K562 (cell line): ENCODE results near the gene ANKS1A. TPM values are rescaled to one million over a fixed set of nuclear protein-coding genes. Genes with fewer than 3 reads are reported as not detected.

Source experiments
- ATAC-seq: fragments of 200-7000 bp; cut with Tn5 transposase; 3 replicates; pipeline ENCODE4 v1.9.1; 2020; ENCODE audit warnings: moderate library complexity
- BruUV-seq: library from RNA; stranded (reverse); fragments of 400-500 nt; replicated peaks from 2 replicates; lab custom pipeline; 2021; lab: Mats Ljungman, UMichigan
- CTCF ChIA-PET: fragments of 300-600 bp; formaldehyde crosslinking; extraction: SDS; loops from one replicate; lab custom pipeline; 2021; ENCODE audit warnings: low intra/inter-chr PET ratio; lab: Yijun Ruan, JAX
- POLR2A ChIA-PET: fragments of 300-600, 350-650 bp; sonication (Branson Sonifier 250); formaldehyde crosslinking; extraction: SDS; loops from one replicate; lab custom pipeline; 2021; ENCODE audit warnings: antibody characterized with exemption, inconsistent platforms; lab: Yijun Ruan, JAX
- DNase-seq, 4 experiments: peaks; one replicate each; pipeline versions ENCODE4 v3.0.0 to v3.0.0-alpha.2; 2011 to 2018; ENCODE audit warnings: low spot score in 3 of 4, mixed read lengths in 3 of 4; ENCODE audit errors: extremely low read depth in 1 of 4
- FAIRE-seq: peaks from 2 replicates; lab custom pipeline; 2011; peaks lifted over from hg19 to GRCh38; lab: Jason Lieb, UNC
- H2AFZ ChIP-seq: 2 replicates; pipeline ENCODE4 v1.6.0; 2011; ENCODE audit warnings: low read depth, low read length, control low read depth, inconsistent platforms
- H3K27ac ChIP-seq: fragments of 200-600 bp; 3 replicates; pipeline ENCODE4 v1.8.0; 2011; ENCODE audit warnings: low read depth, mild to moderate bottlenecking, control low read depth, inconsistent platforms, low read length, moderate library complexity, mixed read lengths; ENCODE audit errors: extremely low read depth
- H3K27me3 ChIP-seq, 2 experiments: fragments of 300-600 bp in 1 of 2; 2 replicates in 1 of 2; 3 replicates in 1 of 2; pipeline versions ENCODE4 v1.6.0 to v1.8.0; 2011; ENCODE audit warnings: inconsistent platforms in 2 of 2, low read length in 2 of 2, mild to moderate bottlenecking in 1 of 2, mixed read lengths in 1 of 2, moderate library complexity in 1 of 2; ENCODE audit not compliant: control insufficient read depth in 2 of 2, insufficient read depth in 2 of 2
- H3K36me3 ChIP-seq: fragments of 300-600 bp; 3 replicates; pipeline ENCODE4 v1.8.0; 2011; ENCODE audit warnings: mild to moderate bottlenecking, low read length, inconsistent platforms; ENCODE audit not compliant: control insufficient read depth, insufficient read depth
- H3K4me1 ChIP-seq, 2 experiments: fragments of 200-600 bp in 1 of 2; replicated peaks in 1 of 2; 2 replicates in 1 of 2; 3 replicates in 1 of 2; pipeline versions ENCODE4 v1.5.1 to v1.8.0; 2011; ENCODE audit warnings: inconsistent platforms in 2 of 2, low read length in 2 of 2, mild to moderate bottlenecking in 1 of 2, mixed read lengths in 1 of 2, moderate library complexity in 1 of 2; ENCODE audit not compliant: control insufficient read depth in 2 of 2, insufficient read depth in 2 of 2
- H3K4me2 ChIP-seq: 2 replicates; pipeline ENCODE4 v1.6.1; 2011; ENCODE audit warnings: low read length, control low read depth, inconsistent platforms, mixed read lengths; ENCODE audit not compliant: insufficient read depth
- H3K4me3 ChIP-seq: fragments of 200-600 bp; sonication (generic), shearing (Covaris generic); 2 replicates; pipeline ENCODE4 v1.5.1; 2016; ENCODE audit warnings: control low read depth, inconsistent platforms
- H3K79me2 ChIP-seq: fragments of 200-600 bp; 3 replicates; pipeline ENCODE4 v1.8.0; 2011; ENCODE audit warnings: low read length, inconsistent platforms; ENCODE audit not compliant: control insufficient read depth, insufficient read depth
- H3K9ac ChIP-seq, 2 experiments: 2 replicates each; pipeline versions ENCODE4 v1.6.0 to v1.6.1; 2011; ENCODE audit warnings: low read depth in 2 of 2, low read length in 2 of 2, control low read depth in 1 of 2, inconsistent platforms in 1 of 2, mild to moderate bottlenecking in 1 of 2, mixed read lengths in 1 of 2; ENCODE audit not compliant: insufficient read depth in 1 of 2
- H3K9me1 ChIP-seq: one replicate; pipeline ENCODE4 v1.6.0; 2011; ENCODE audit warnings: inconsistent platforms, mild to moderate bottlenecking, low read length, moderate library complexity; ENCODE audit not compliant: control insufficient read depth, insufficient read depth
- H3K9me3 ChIP-seq: replicated peaks from 2 replicates; pipeline ENCODE4 v1.5.1; 2011; ENCODE audit warnings: low read depth, low read length, inconsistent platforms; ENCODE audit not compliant: control insufficient read depth, insufficient read depth
- H4K20me1 ChIP-seq: replicated peaks from 2 replicates; pipeline ENCODE4 v1.6.1; 2011; ENCODE audit warnings: low read length, inconsistent platforms, mixed read lengths; ENCODE audit not compliant: control insufficient read depth, insufficient read depth
- FOXM1 ChIP-seq, 2 experiments: fragments of 450-650 bp in 1 of 2; sonication (generic) in 1 of 2; formaldehyde crosslinking in 1 of 2; IDR thresholded peaks; 2 replicates each; pipeline versions ENCODE4 v1.6.1 to v1.9.0; 2017 to 2022; ENCODE audit warnings: low read depth in 2 of 2, mild to moderate bottlenecking in 2 of 2, missing genetic modification reagents in 1 of 2, moderate library complexity in 1 of 2
- HLTF ChIP-seq: fragments of 450-650 bp; IDR thresholded peaks from 2 replicates; pipeline ENCODE4 v1.6.1; 2016
- MLLT1 ChIP-seq, 2 experiments: fragments of 450-650 bp; IDR thresholded peaks; 2 replicates each; pipeline ENCODE4 v1.6.1; 2016
- NR2C2 ChIP-seq, 2 experiments: fragments of 200-800 bp in 1 of 2; sonication (Bioruptor generic) in 1 of 2; sonication (generic) in 1 of 2; formaldehyde crosslinking in 1 of 2; IDR thresholded peaks; 2 replicates each; pipeline versions ENCODE4 v1.6.1 to v1.8.0; 2016 to 2022; ENCODE audit warnings: mild to moderate bottlenecking in 1 of 2, missing compliant biosample characterization in 1 of 2, missing genetic modification characterization in 1 of 2, missing genetic modification reagents in 1 of 2
- PBX2 ChIP-seq, 2 experiments: IDR thresholded peaks in 1 of 2; conservative IDR thresholded peaks in 1 of 2; 2 replicates each; pipeline ENCODE4 v1.6.1; 2016; ENCODE audit warnings: low read depth in 2 of 2, mild to moderate bottlenecking in 1 of 2, missing compliant biosample characterization in 1 of 2, missing genetic modification characterization in 1 of 2, moderate library complexity in 1 of 2
- WGBS: fragments of 100-300 bp; shearing (Covaris generic); methylation state at CpG from one replicate; pipeline ENCODE4 v1.1.6; 2016; ENCODE audit warnings: low coverage, mixed read lengths; ENCODE audit not compliant: insufficient coverage; ENCODE audit errors: missing lambda C conversion rate; 5-methylcytosine and 5-hydroxymethylcytosine counted together
- in situ Hi-C: fragments of 300-500 bp; cut with MboI; formaldehyde crosslinking; loops from 4 replicates; pipeline ENCODE4 v1.15.0; 2018; ENCODE audit warnings: inconsistent platforms, mixed read lengths
- intact Hi-C: fragments of 100-400 bp; cut with micrococcal nuclease; formaldehyde crosslinking; loops from 2 replicates; pipeline ENCODE4 v1.14.2; 2022
- polyA plus RNA-seq, 8 experiments: library from polyadenylated mRNA; depleted of rRNA in 4 of 8; stranded (reverse) in 5 of 8; unstranded in 3 of 8; fragments of >200 nt; fragmentation: Nextera tagmentation in 2 of 8; fragmentation: Illumina TruSeq in 1 of 8; extraction: Ambion mirVana in 2 of 8; extraction: Trizol in 1 of 8; gene quantifications; 2 replicates each; pipeline versions ENCODE4 v1.2.1 to v1.2.3, GENCODE V29; 2011 to 2014; ENCODE audit warnings: inconsistent platforms in 1 of 8, missing spikeins in 1 of 8
- total RNA-seq, 7 experiments: library from RNA; depleted of rRNA in 6 of 7; stranded (reverse); fragments of >200 nt in 6 of 7; fragmentation: Illumina TruSeq in 2 of 7; extraction: Trizol in 2 of 7; gene quantifications; 2 replicates each; pipeline versions ENCODE4 v1.2.1 to v1.2.3, GENCODE V29; 2011 to 2021; ENCODE audit warnings: low replicate concordance in 1 of 7
- TF ChIP-seq, protein P1 (sequence below), 2 experiments: fragments of 450-650 bp; conservative IDR thresholded peaks; 2 replicates each; pipeline ENCODE4 v1.6.1; 2017; ENCODE audit warnings: mild to moderate bottlenecking in 2 of 2, moderate library complexity in 2 of 2

The ANKS1A gene
- total and polyA plus RNA-seq, 9 of the 15 experiments (the other 6 are each of a cell fraction or from before 2014, with no cell fraction given) = 1.1 to 13.8 (median 5.3) TPM

GRCh38 chr6:35019171-35019570 is 130.1 kb downstream of the ANKS1A start:
- no peak for DNase-seq
- no peak overlapping the region for H3K27ac ChIP-seq
- TF ChIP-seq MLLT1 (IDR thresholded peaks at IDR 0.05) (no peak), NR2C2 (CRISPR knock-in tag; IDR thresholded peaks at IDR 0.05) (no peak), NR2C2 (tag; IDR thresholded peaks at IDR 0.05) (no peak)
- TF ChIP-seq, all 486 proteins: peak for 0
- ATAC-seq (no peak), FAIRE-seq (no peak)
- H3K79me2 ChIP-seq = no peaks in the 10 kb centered on the region
- in situ Hi-C loops = no loop called here
- no peak overlapping the region for H3K4me2 ChIP-seq
- 23% methylated on average over 1 of the region's 1 CpG for WGBS
- BruUV-seq = no TSS peak
- H3K4me3 ChIP-seq = no peak overlapping the region
- no peaks in the 10 kb centered on the region for H4K20me1 ChIP-seq
- no peak overlapping the region for H3K9ac ChIP-seq
- peaks cover 0 to 7% of the 10 kb centered on the region in 2 experiments; a peak in 3 of 5 replicates for H3K4me1 ChIP-seq
- H2AFZ ChIP-seq = no peak overlapping the region
- H3K9me1 ChIP-seq = no peaks in the 10 kb centered on the region
- peaks cover 11% of the 10 kb centered on the region; the same call in 1 of the 3 replicates for H3K36me3 ChIP-seq
- no peaks in the 10 kb centered on the region for H3K9me3 ChIP-seq
- intact Hi-C loops = no loop called here
- ChIA-PET CTCF (no interaction called here), POLR2A (interaction anchor here (0.7 to 1.0 kb wide), 3 partner anchors 8 to 11 kb away, joined by 3 to 4 read pairs (median 3); no protein-coding TSS in a partner anchor)
- no peaks in the 10 kb centered on the region for H3K27me3 ChIP-seq

DNA sequence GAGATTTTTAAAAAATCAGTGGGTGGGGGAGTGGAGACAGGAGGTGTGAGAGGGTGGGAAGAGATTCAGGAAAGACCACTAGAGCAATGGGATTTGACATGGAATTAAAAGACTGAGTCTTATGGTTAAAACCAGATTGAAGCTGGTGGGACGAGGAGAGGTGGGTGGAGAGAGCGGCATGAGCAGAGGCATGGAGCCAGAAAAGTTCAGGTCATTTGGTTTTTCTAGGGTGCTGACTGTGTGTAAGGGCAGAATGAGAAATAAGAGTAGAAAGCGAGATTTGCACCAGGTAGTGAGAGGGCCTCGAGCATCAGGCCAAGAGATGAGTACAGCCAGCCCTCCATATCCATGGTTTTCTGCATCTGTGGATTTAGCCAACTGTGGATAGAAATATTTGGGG is 130.8 kb downstream of the ANKS1A start:
- FAIRE-seq (no peak), ATAC-seq (no peak), DNase-seq (no peak)
- Histone ChIP-seq H3K4me2 (no peak overlapping the region), H4K20me1 (no peaks in the 10 kb centered on the region), H3K4me1 (peaks cover 5 to 7% of the 10 kb centered on the region in 2 experiments; a peak in 4 of 5 replicates), H3K9me1 (no peaks in the 10 kb centered on the region), H3K36me3 (peaks cover 11% of the 10 kb centered on the region; the same call in 1 of the 3 replicates), H3K27me3 (no peaks in the 10 kb centered on the region), H3K4me3 (no peak overlapping the region), H3K79me2 (no peaks in the 10 kb centered on the region), H2AFZ (no peak overlapping the region), H3K9ac (no peak overlapping the region), H3K9me3 (no peaks in the 10 kb centered on the region), H3K27ac (no peak overlapping the region)
- ChIA-PET CTCF (no interaction called here), POLR2A (interaction anchor here (0.6 to 0.8 kb wide), 3 partner anchors 9 to 692 kb away, joined by 3 to 4 read pairs (median 4); no protein-coding TSS in a partner anchor)
- no TSS peak for BruUV-seq
- 79% methylated on average over 4 of the region's 4 CpGs for WGBS
- intact Hi-C loops (no loop called here), in situ Hi-C loops (no loop called here)
- TF ChIP-seq, protein P1, sequence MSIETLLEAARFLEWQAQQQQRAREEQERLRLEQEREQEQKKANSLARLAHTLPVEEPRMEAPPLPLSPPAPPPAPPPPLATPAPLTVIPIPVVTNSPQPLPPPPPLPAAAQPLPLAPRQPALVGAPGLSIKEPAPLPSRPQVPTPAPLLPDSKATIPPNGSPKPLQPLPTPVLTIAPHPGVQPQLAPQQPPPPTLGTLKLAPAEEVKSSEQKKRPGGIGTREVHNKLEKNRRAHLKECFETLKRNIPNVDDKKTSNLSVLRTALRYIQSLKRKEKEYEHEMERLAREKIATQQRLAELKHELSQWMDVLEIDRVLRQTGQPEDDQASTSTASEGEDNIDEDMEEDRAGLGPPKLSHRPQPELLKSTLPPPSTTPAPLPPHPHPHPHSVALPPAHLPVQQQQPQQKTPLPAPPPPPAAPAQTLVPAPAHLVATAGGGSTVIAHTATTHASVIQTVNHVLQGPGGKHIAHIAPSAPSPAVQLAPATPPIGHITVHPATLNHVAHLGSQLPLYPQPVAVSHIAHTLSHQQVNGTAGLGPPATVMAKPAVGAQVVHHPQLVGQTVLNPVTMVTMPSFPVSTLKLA (conservative IDR thresholded peaks at IDR 0.05) = no peak
- TF ChIP-seq HLTF (no peak), PBX2 (CRISPR knock-in tag; IDR thresholded peaks at IDR 0.05; ENCODE audit: low read depth) (no peak), PBX2 (tag; conservative IDR thresholded peaks at IDR 0.05; ENCODE audit: low read depth) (no peak), FOXM1 (IDR thresholded peaks at IDR 0.05; ENCODE audit: low read depth) (no peak), FOXM1 (CRISPR knock-in tag; IDR thresholded peaks at IDR 0.05; ENCODE audit: low read depth) (no peak)
